Bronchial epithelial cell (primary cell): ENCODE data around the gene CRACR2A. TPM values are rescaled to one million over a fixed set of nuclear protein-coding genes. Genes with fewer than 3 reads are reported as not detected.

Experiments used
- DNase-seq: peaks from one replicate; pipeline ENCODE4 v3.0.0-alpha.2; 2010; ENCODE audit warnings: low read depth
- FAIRE-seq: peaks from 2 replicates; lab custom pipeline; 2011; peaks lifted over from hg19 to GRCh38; lab: Jason Lieb, UNC
- H3K27me3 ChIP-seq: 2 replicates; pipeline ENCODE4 v1.5.1; 2011; ENCODE audit warnings: low read length; ENCODE audit not compliant: control insufficient read depth, insufficient read depth
- H3K36me3 ChIP-seq: 2 replicates; pipeline ENCODE4 v1.5.1; 2011; ENCODE audit warnings: low read length; ENCODE audit not compliant: control insufficient read depth, insufficient read depth
- H3K4me3 ChIP-seq: 2 replicates; pipeline ENCODE4 v1.5.1; 2011; ENCODE audit warnings: mild to moderate bottlenecking, low read depth, low read length, control low read depth
- CTCF ChIP-seq: IDR thresholded peaks from 2 replicates; pipeline ENCODE4 v1.5.1; 2011; ENCODE audit warnings: mild to moderate bottlenecking, moderate library complexity, low read length, control low read depth, inconsistent platforms; ENCODE audit not compliant: insufficient read depth, severe bottlenecking
- total RNA-seq: library from RNA; depleted of rRNA; stranded (reverse); fragments of >200 nt; gene quantifications from 2 replicates; pipeline ENCODE4 v1.2.1, GENCODE V29; 2014

The CRACR2A gene
- total RNA-seq, 1 donor from 2014 or later: 1.1 TPM

DNA sequence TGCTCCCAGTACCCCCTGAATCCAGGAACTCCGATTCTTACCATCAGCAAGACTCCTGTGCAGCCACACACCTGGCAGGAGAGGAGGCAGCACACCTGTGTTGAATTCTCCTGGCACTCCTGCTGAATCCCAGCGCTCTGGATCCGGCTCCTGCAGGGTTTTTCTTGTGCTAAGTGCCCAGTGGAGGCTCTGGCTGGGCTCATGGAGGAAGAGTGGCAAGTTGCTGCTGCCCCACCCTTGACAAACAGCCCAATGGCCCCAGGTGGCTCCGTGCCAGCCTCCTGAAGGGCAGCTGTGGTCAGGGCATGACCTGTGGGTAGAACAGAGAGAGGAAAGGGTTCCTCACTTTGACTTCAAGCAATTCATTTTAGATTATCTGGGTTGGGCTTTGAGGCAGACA lies 20.0 kb downstream of the CRACR2A start:
- H3K36me3 ChIP-seq: no peaks in the 10 kb centered on the region
- TF ChIP-seq CTCF: no peak
- H3K4me3 ChIP-seq: no peak overlapping the region
- DNase-seq (no peak), FAIRE-seq (no peak)
- H3K27me3 ChIP-seq: no peaks in the 10 kb centered on the region

- Histone ChIP-seq H3K4me3 (no peak overlapping the region), H3K27me3 (no peaks in the 10 kb centered on the region), H3K36me3 (no peaks in the 10 kb centered on the region)
- DNase-seq (no peak), FAIRE-seq (no peak)
- no peak for TF ChIP-seq CTCF
These were observed 22.8 kb downstream of the CRACR2A start for GRCh38 chr12:3730111-3730510.

DNA sequence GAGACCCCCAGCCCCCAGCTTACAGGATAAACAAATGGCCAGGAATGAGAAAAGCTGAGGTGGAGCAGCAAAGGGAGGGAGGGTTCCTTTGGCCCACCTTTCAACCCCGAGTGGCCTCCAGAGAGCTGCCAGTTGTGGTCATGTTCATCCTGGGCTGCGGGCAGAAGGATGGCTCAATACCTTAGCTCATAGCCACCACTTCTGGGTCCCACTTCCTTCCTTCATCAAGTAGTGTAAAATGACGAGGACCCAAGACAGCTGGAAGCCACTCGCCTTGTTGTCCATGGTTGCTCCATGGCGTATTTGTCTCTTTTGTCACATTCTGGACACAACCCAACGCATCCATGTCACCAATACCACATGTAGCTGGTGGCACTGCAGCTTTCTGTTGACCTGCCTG lies 24.2 kb downstream of the CRACR2A start:
- no peaks in the 10 kb centered on the region for H3K27me3 ChIP-seq
- DNase-seq (no peak), FAIRE-seq (no peak)
- no peak for TF ChIP-seq CTCF
- no peaks in the 10 kb centered on the region for H3K36me3 ChIP-seq
- no peak overlapping the region for H3K4me3 ChIP-seq

DNA sequence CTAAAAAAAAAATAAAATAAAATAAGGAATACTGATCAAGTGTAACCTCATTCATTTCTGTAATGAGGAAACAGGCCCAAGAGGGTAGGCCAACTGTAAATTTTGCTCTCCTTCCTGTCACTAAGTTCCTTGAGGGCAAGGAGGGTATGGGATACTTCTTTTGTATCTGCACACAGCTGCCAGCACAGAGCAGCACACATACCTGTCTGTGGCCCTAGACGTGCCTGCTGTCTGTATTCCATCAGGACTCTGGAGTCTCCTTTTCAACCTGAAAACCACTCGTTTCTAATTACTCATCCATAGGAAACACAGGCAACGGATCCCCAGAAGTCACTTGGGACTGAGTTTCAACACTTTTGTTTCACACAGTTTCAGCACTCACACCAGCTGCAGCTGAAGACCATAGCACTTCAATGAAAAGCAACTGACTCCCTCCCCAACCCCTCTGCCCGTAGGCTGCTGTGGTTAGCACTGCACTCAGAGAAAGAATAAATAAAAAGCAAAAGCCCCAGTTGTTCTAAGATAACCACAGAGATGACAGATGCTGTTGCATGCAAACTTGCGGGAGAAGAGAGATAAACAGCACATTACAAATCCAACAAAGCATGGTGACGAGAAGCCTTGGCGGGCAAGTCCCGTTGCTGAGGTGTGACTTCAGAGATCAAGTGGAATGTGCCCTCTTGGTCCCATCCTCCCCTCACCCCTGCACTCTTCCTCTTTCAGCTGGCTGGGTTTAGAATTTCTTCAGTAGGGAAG lies 24.9 kb downstream of the CRACR2A start:
- no peak for TF ChIP-seq CTCF
- no peak for DNase-seq
- no peak for FAIRE-seq
- Histone ChIP-seq H3K4me3 (no peak overlapping the region), H3K36me3 (no peaks in the 10 kb centered on the region), H3K27me3 (no peaks in the 10 kb centered on the region)

- FAIRE-seq (no peak), DNase-seq (no peak)
- no peak for TF ChIP-seq CTCF
- H3K36me3 ChIP-seq: no peaks in the 10 kb centered on the region
- H3K27me3 ChIP-seq: no peaks in the 10 kb centered on the region
- H3K4me3 ChIP-seq: no peak overlapping the region
These were observed 25.6 kb downstream of the CRACR2A start for GRCh38 chr12:3727354-3727753.

DNA sequence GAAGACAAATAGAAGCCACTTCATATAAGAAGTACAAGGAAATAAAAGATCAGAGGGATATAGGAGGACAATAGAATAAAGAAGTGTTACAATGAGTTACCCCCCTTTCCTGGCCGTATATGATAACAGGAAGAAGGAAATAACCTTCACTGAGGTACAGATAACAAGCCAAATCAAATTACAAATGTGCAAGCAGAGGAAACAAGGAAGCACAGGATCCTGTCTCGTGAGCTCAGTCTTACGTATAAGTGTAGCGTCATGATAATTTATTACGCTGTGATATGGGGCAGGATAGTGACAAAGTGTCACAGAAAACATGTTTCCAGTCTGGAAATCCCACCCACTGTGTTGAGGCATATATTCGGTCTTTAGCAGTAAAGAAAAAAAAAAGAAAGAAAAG lies 26.5 kb downstream of the CRACR2A start:
- Histone ChIP-seq H3K27me3 (no peaks in the 10 kb centered on the region), H3K4me3 (no peak overlapping the region), H3K36me3 (no peaks in the 10 kb centered on the region)
- no peak for TF ChIP-seq CTCF
- no peak for DNase-seq
- FAIRE-seq: no peak
